H54 (cell line): ENCODE results near the gene HSP90AB1.

Source experiments
- DNase-seq: peaks from one replicate; pipeline ENCODE4 v3.0.0; 2011; ENCODE audit warnings: low spot score, mixed read lengths; ENCODE audit not compliant: insufficient read length
- FAIRE-seq: peaks from 3 replicates; lab custom pipeline; 2011; peaks lifted over from hg19 to GRCh38; lab: Jason Lieb, UNC
- POLR2A ChIP-seq: IDR thresholded peaks from 2 replicates; pipeline ENCODE4 v1.6.1; 2011; ENCODE audit warnings: low read depth, mild to moderate bottlenecking, low read length

The HSP90AB1 gene

GRCh38 chr6:44235891-44236516 lies 10.9 kb upstream of the HSP90AB1 start:
- FAIRE-seq (no peak), DNase-seq (no peak)
- no peak for TF ChIP-seq POLR2A

DNA sequence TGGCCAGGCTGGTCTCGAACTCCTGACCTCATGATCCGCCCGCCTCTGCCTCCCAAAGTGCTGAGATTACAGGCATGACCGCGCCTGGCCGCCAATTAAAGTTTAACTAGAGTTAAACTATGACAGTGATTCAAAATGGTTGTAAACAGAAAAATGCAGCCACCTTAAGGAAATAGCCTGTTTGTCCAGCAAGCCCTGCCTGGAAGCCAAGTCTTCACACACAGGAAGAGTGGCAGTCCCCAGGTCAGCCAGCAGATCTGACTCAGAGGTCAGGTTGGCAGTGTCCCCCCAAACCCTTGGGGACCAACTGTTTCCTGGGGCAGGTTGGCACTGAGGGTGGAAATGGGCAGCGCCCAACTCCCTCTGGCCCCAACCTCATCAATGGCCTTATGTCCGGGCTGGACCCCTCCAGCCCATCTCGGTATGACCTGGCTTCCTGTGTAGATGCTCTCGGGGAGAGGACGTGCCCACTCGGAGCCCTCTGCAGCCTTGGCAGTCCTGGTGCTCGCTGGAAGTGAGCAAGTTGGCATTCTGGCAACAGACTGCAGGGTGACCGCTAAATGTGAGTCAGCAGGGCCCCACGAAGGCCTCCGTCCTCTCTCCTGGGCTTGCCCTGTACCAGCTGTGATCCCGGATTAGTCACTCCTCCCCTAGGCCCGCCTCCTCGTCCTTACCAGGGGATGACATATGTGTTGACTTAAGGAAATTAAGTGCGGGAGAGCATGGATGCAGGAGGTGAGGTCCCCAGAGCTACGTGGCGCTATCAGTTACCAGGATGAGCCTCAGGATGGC lies 9.7 kb upstream of the HSP90AB1 start:
- peak; percentile 71 for TF ChIP-seq POLR2A
- peak; percentile 92 for FAIRE-seq
- DNase-seq: peak; percentile 99

DNA sequence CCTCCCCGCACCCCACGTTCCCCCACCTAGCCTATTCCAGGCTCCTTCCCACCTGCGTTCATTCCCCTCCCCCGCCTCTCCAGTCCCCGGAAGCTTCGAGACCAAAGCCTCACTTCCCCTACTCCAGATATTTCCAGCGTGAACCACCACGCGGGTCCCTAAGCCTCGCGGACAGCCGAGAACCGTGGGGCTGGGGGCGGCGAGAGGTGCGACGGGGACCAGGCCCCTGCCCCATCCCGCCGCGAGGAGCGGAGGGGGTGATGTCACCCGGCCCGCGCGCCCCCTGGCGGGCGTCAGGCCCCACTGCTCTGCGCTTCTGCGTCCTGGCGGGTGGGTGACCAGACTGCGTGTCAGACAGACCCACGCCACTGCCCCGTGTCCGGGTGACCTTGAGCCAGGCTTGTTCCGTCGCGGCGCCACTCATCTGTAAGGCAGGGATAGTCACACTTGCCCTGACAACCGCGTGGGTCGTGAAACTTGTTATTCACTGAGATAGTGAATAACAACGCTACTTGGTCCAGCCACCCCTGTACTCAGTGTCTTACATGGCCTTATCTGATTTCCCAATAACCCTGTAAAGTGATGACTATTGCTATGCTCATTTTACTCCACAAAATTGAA lies 9.0 kb upstream of the HSP90AB1 start:
- no peak for TF ChIP-seq POLR2A
- FAIRE-seq: no peak
- DNase-seq: peak; percentile 92

GRCh38 chr6:44238687-44239350 lies 8.1 kb upstream of the HSP90AB1 start:
- no peak for DNase-seq
- FAIRE-seq: no peak
- no peak for TF ChIP-seq POLR2A

GRCh38 chr6:44243345-44243744 lies 3.6 kb upstream of the HSP90AB1 start:
- DNase-seq (no peak), FAIRE-seq (no peak)
- no peak for TF ChIP-seq POLR2A

GRCh38 chr6:44245391-44245911 lies 1.4 kb upstream of the HSP90AB1 start:
- no peak for TF ChIP-seq POLR2A
- FAIRE-seq: no peak
- no peak for DNase-seq

DNA sequence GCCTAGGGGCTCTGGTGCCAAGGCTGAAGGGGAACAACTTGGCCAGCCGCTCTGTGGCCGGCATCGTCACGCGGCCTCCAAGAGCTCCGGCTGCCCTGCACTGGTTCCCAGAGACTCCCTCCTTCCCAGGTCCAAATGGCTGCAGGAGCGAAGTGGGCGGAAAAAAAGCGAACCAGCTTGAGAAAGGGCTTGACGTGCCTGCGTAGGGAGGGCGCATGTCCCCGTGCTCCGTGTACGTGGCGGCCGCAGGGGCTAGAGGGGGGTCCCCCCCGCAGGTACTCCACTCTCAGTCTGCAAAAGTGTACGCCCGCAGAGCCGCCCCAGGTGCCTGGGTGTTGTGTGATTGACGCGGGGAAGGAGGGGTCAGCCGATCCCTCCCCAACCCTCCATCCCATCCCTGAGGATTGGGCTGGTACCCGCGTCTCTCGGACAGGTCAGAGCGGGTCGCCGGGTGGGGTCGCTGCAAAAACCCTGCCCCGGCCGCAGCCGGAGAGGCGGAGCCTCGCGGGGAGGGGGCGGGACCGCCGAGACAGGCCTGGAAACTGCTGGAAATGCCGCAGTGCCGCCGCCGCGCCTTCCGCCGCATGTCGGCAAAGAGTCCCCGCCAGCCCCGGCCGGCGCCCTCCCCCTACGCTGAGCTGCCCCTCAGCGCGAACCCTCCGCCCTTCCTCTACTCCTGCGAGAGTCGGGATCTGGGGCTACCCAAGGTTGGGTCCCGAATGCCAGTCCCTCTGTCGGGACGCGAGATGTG lies 814 bp upstream of the HSP90AB1 start:
- 0 out of 2 replicates have a peak, but pooled peaks have one; percentile 28 for TF ChIP-seq POLR2A
- FAIRE-seq (no peak), DNase-seq (peak; percentile 88)

DNA sequence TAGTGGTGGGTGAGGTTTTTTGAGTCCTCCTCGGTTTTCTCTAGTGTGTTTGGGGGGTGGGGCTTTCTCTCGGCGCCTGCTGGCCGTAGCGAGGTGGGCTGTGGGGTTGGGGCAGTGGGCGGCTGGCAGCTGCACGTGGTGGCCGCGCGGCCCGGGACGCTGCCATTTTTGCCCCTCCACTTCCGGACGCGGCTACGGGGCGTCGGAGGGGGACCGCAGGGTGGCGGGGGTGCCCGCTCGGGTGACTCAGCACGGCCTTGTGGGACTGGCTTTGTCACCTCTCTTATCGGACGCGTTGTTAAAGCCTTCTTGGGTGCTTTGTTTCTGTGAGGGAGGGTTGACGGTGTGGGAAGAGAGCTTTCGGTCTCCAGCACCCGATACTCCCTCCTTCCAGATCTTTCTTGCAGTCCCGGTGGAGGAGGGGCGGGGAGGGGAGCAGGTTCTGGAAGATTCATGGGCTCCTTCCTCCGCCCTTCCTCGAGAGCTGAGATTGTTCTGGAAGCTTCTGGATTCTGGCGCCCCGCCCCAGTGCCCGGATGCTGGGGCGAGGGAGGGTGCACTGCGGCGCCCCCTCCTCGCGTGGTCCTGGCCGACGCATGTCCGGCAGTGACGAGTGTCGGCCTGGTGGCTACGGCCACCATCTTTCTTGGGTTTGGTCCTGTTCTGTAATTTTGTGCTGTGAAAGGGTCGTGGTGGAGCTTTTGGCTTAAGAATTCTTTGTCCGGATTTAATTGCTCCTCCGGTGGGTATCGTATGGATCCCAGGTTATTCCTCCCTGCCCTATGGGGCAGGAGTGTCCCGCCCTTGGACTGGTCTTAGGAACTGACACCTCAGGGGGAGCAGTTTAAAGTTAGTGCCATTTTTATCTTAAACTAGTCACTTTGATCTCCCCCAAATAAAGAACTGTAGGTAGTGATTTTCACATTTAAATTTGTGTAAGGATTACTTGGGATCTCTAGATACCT lies 719 bp downstream of the HSP90AB1 start:
- DNase-seq (no peak), FAIRE-seq (no peak)
- no peak for TF ChIP-seq POLR2A

DNA sequence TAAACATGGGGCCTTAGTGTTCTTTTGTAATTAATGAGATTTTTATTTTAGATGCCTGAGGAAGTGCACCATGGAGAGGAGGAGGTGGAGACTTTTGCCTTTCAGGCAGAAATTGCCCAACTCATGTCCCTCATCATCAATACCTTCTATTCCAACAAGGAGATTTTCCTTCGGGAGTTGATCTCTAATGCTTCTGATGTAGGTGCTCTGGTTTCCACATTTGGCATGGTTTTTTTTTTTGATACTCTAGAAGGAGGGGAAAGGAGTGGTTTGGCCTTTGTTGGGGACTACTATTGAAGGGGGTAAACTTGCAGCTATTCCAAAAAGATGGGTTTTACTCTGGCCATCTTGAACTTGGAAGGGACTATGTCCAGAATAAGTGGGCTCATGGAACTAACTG lies 1.7 kb downstream of the HSP90AB1 start:
- DNase-seq (no peak), FAIRE-seq (no peak)
- TF ChIP-seq POLR2A: no peak

DNA sequence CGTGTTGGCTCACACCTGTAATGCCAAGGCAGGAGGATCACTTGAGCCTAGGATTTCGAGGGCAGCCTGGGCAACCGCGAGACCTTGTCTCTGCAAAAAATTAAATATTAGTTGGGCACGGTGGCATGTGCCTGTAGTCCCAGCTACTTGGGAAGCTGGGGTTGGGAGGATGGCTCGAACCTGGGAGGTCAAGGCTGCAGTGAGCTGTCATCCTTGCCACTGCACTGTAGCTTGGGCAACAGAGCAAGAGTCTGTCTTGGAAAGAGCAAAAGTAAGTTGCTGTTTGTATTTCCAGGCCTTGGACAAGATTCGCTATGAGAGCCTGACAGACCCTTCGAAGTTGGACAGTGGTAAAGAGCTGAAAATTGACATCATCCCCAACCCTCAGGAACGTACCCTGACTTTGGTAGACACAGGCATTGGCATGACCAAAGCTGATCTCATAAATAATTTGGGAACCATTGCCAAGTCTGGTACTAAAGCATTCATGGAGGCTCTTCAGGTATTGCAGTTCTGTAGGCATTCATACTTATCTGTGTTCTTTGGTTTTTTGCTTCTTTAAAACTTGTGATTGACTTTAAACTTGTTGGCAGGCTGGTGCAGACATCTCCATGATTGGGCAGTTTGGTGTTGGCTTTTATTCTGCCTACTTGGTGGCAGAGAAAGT lies 2.3 kb downstream of the HSP90AB1 start:
- DNase-seq (no peak), FAIRE-seq (no peak)
- TF ChIP-seq POLR2A: no peak

DNA sequence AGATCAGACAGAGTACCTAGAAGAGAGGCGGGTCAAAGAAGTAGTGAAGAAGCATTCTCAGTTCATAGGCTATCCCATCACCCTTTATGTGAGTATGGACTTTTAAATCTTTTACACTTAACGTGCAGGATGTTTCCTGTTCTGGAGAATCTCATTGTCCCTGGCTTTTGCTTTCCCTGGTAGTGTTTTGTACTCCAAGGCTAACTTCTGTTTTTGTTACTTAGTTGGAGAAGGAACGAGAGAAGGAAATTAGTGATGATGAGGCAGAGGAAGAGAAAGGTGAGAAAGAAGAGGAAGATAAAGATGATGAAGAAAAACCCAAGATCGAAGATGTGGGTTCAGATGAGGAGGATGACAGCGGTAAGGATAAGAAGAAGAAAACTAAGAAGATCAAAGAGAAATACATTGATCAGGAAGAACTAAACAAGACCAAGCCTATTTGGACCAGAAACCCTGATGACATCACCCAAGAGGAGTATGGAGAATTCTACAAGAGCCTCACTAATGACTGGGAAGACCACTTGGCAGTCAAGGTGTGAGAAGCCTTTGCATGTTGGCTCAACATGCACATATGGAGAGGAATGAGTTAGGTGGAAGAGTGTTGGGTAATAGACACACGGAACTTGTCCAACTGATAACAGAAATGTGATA lies 3.3 kb downstream of the HSP90AB1 start:
- no peak for DNase-seq
- no peak for TF ChIP-seq POLR2A
- no peak for FAIRE-seq

DNA sequence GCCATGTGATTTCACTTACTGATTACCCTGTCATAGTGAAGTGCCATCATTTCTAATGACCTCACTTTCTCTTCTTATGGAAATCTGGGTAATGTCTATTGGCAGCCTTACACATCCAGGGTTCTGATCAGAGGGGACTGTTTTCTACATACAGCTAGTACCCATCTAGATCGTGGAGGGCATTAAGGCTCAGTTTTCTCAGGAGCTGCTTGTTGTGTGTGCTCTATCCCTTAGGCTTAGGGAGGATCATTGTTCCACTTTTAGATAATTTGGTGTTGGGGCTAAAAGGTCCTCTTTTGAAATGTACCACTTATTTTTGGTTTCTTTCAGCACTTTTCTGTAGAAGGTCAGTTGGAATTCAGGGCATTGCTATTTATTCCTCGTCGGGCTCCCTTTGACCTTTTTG lies 3.8 kb downstream of the HSP90AB1 start:
- FAIRE-seq (no peak), DNase-seq (no peak)
- TF ChIP-seq POLR2A: no peak
